ENCODE measurements around the gene CCBE1. TPM values are rescaled to one million over a fixed set of nuclear protein-coding genes. Genes with fewer than 3 reads are reported as not detected.
"Not testable (repeated sequence)": the region's sequence is repeated elsewhere in the genome, so short reads cannot be mapped to it uniquely, and the experiment has no call there.

The CCBE1 gene
- total RNA-seq, 1 donor from 2014 or later = 2.4 TPM

GRCh38 chr18:59657012-59657411 is 40.2 kb downstream of the CCBE1 start:
- DNase-seq (ENCODE audit: low spot score) = no peak

GRCh38 chr18:59656373-59656887 is 40.8 kb downstream of the CCBE1 start:
- no peak for DNase-seq (ENCODE audit: low spot score)

- DNase-seq (ENCODE audit: low spot score) = no peak
Observed at GRCh38 chr18:59655676-59656075, 41.5 kb downstream of the CCBE1 start.

- no peak for DNase-seq (ENCODE audit: low spot score)
Observed at GRCh38 chr18:59651071-59651470, 46.2 kb downstream of the CCBE1 start.

- DNase-seq (ENCODE audit: low spot score) = no peak
Observed at GRCh38 chr18:59650266-59650820, 46.9 kb downstream of the CCBE1 start.

DNA sequence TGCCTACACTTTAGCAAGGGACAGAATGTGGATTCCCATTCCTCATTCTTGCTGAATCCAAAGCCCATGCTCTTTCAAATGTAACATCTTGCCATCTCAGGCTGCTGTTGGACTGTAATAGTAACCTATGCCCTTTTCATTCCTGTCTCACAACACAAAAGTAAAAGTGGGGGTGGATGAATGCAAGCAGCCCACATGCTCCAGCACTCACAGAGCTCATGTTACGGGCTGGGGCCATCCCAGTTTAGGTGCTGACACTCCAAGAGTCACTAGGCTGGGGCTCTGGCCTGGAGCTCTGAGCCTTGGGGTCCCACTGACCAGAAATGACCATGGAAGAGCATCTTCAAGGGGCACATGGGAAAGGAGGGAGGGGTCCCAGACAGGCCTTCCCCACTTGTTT is 47.6 kb downstream of the CCBE1 start:
- no peak for DNase-seq (ENCODE audit: low spot score)

GRCh38 chr18:59648469-59648868 is 48.8 kb downstream of the CCBE1 start:
- not testable (repeated sequence) for DNase-seq (ENCODE audit: low spot score)

- DNase-seq (ENCODE audit: low spot score) = peak; percentile 31
Observed at GRCh38 chr18:59646963-59647307, 50.3 kb downstream of the CCBE1 start.

- DNase-seq (ENCODE audit: low spot score) = no peak
Observed at GRCh38 chr18:59646228-59646962, 50.8 kb downstream of the CCBE1 start.

DNA sequence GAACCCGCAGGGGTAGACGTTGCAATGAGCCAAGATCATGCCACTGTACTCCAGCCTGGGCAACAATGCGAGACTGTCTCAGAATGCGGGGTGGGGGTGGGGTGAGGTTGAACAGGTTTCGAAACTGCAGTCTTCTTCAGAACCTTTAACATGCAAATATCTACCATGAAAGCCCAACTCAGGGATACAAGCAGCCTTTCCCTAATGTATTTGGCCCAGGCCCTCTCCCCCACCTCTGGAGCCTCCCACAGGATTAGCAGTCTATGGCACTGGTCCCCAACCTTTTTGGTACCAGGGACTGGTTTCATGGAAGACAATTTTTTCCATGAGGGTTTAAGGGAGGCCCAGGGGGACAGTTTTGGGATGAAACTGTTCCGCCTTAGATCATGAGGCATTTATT is 53.5 kb downstream of the CCBE1 start:
- DNase-seq (ENCODE audit: low spot score) = no peak

DNA sequence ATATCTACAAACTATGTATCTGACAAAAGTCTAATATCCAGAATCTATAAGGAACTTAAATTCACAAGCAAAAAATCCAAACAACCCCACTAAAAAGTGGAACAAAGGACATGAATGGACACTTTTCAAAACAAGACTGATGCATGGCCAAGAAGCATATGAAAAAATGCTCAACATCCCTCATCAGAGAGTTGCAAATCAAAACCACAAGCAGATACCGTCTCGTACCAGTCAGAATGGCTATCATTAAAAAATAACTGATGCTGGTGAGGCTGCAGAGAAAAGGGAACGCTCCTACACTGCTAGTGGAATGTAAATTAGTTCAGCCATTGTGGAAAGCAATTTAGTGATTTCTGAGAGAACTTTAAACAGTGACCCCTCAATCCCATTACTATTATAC is 56.5 kb downstream of the CCBE1 start:
- no peak for DNase-seq (ENCODE audit: low spot score)

DNA sequence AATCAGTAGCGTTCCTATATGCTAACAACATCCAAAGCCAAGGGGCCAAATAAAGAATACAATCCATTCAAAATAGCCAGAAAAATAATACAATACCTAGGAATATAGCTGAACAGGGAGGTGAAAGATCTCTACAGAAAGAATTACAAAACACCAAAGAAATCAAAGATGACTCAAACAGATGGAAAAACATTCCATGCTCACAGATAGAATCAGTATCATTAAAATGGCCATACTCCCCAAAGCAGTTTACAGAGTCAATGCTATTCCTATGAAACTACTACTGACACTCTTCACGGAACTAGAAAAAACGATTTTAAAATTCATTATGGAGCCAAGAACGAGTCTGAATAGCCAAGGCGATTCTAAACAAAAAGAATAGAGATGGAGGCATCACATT is 57.4 kb downstream of the CCBE1 start:
- no peak for DNase-seq (ENCODE audit: low spot score)

DNA sequence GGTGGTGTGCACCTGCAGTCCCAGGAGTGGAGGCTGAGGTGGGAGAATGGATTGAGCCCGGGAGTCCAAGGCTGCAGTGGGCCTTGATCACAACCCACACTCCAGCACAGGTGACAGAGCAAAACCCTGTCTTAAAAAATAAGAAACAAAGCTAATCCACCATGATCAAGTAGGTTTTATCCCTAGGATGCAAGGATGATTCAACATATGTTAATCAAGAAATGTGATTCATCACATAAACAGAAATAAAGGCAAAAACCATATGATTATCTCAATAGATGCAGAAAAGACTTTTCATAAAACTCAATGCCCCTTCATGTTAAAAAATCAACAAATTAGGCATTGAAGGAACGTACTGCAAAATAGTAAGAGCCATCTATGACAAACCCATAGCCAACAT is 58.1 kb downstream of the CCBE1 start:
- no peak for DNase-seq (ENCODE audit: low spot score)

DNA sequence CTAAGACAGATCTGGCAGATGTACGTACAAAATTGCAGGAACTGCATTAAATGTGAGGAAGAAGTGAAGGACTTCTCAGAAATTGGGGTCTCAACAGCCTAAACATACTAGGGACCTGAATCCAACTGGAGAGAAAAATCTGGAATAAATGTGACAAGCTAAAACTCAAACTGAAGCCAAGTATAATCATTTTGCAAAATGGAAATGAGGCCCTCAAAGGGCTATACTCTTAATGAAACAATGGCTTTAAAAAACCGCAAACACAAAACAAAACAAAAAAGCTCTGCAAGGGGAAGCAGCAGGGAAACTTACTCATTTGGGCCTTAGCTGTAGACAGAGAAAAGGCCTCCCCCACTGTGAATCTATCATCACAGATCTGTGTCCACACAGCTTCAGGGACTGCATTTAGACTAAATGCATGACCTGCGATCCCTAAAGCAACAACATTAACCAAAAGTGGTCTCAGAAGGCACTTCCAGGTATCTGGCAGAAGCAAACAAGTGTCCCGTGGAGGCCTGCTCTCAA is 63.2 kb downstream of the CCBE1 start:
- no peak for DNase-seq (ENCODE audit: low spot score)

DNA sequence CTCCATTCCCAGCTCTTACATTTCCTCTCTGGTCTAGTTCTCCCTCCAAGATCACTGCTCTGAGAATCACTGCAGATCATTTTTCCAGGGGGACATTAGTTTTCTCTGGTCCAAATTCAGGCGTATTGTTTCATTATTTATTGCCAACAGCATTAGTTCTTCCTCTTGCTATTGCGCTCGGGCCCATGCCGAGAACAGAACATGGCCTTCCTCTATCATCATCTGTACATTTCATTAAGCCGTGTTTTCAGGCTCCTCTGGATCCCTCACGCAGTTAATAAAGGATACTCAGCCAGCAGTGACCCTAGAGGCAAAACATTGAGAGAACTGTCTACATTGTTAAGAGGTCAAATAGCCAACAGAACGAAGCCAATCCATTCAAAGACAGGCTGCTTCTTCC is 63.9 kb downstream of the CCBE1 start:
- no peak for DNase-seq (ENCODE audit: low spot score)

- DNase-seq (ENCODE audit: low spot score) = peak; percentile 11
Observed at GRCh38 chr18:59631583-59632181, 65.5 kb downstream of the CCBE1 start.

DNA sequence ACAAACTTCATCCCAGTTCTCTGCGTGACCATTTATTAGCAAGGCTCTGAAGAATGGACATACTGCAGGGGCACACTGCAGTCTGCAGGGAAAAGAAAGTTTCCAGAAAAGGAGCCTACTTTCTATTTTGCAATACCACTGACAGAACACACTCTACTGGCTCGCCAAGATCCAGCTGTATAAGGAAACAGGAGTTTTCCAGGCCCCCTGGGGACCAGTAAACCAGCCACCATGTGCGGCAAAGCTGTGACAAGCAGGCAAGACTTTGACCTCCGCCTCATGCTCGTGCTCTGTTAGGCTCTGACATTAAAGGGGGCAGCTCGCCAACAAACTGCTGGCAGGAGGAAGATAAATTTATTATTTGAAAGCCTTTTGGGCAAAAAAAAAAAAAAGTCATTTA is 67.3 kb downstream of the CCBE1 start:
- DNase-seq (ENCODE audit: low spot score) = no peak

DNA sequence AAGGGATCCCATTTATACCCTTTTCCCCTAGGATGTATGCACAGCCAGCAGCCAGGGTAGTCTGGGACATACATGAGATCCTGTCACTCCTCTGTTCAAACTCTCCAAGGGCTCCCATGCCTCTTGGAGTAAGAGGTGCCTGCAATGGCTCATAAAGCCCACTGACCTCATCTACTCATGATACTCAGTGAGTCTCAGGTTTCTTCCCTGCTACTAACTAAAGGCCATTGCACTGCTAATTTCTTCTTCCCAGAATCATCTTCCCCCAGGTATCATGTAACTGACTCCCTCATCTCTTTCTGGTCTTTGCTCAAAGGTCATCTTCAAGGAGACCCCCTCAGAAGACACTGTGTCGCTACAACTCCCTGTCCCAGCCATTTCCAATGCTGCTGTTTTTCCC is 68.2 kb downstream of the CCBE1 start:
- no peak for DNase-seq (ENCODE audit: low spot score)

DNA sequence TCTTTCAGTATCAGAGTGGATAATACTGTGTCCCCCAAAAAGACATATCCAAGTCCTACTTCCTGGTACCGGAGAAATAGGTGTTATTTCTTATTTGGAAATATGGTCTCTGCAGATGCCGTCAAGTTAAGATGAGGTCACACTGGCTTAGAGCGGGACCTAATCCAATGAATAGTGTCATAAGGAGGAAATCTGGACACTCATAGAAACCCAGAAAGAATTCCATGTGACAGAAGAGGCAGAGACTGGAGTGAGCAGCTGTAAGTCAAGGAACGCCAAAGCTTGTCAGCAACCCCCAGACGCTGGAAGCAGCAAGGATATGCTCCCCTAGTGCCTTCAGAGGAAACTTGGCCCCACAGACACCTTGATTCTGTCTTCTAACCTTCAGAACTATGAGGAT is 69.8 kb downstream of the CCBE1 start:
- DNase-seq (ENCODE audit: low spot score) = no peak

GRCh38 chr18:59624369-59624765 is 72.9 kb downstream of the CCBE1 start:
- DNase-seq (ENCODE audit: low spot score) = no peak

- DNase-seq (ENCODE audit: low spot score) = no peak
Observed at GRCh38 chr18:59623456-59624368, 73.5 kb downstream of the CCBE1 start.

- no peak for DNase-seq (ENCODE audit: low spot score)
Observed at GRCh38 chr18:59621027-59621426, 76.2 kb downstream of the CCBE1 start.

All from umbilical cord (tissue), 2 donors.